ENCODE measurements around the gene GULP1.

Gene GULP1

GRCh38 chr2:188503975-188504374 lies 212.3 kb downstream of the GULP1 start:
- in situ Hi-C loops (cut with HindIII; ENCODE audit: low sequenced_read_pairs): loop anchor here (25.0 kb wide), 1 partner anchor 917 kb away; no protein-coding TSS in a partner anchor
- no peak for TF ChIP-seq CTCF (IDR thresholded peaks at IDR 0.05; ENCODE audit: low read depth, low read length, missing control alignments)
- no peak for DNase-seq (ENCODE audit: low read depth)
- no peak overlapping the region for H3K4me3 ChIP-seq (ENCODE audit: low read depth, low read length)

GRCh38 chr2:188506843-188507242 lies 215.2 kb downstream of the GULP1 start:
- H3K4me3 ChIP-seq (ENCODE audit: low read depth, low read length): no peak overlapping the region
- TF ChIP-seq CTCF (IDR thresholded peaks at IDR 0.05; ENCODE audit: low read depth, low read length, missing control alignments): no peak
- no peak for DNase-seq (ENCODE audit: low read depth)
- in situ Hi-C loops (cut with HindIII; ENCODE audit: low sequenced_read_pairs): loop anchor here (5.0 to 25.0 kb wide), 2 partner anchors 660 to 920 kb away; no protein-coding TSS in a partner anchor

GRCh38 chr2:188511346-188511745 lies 219.7 kb downstream of the GULP1 start:
- DNase-seq (ENCODE audit: low read depth): no peak
- in situ Hi-C loops (cut with HindIII; ENCODE audit: low sequenced_read_pairs): loop anchor here (25.0 kb wide), 1 partner anchor 924 kb away; no protein-coding TSS in a partner anchor
- H3K4me3 ChIP-seq (ENCODE audit: low read depth, low read length): no peak overlapping the region
- TF ChIP-seq CTCF (IDR thresholded peaks at IDR 0.05; ENCODE audit: low read depth, low read length, missing control alignments): no peak

- peak; percentile 60 for DNase-seq (ENCODE audit: low read depth)
- in situ Hi-C loops (cut with HindIII; ENCODE audit: low sequenced_read_pairs): loop anchor here (25.0 kb wide), 1 partner anchor 925 kb away; no protein-coding TSS in a partner anchor
- no peak overlapping the region for H3K4me3 ChIP-seq (ENCODE audit: low read depth, low read length)
- TF ChIP-seq CTCF (IDR thresholded peaks at IDR 0.05; ENCODE audit: low read depth, low read length, missing control alignments): peak; percentile 23
Observed at GRCh38 chr2:188512456-188512855, 220.8 kb downstream of the GULP1 start.

GRCh38 chr2:188515918-188516317 lies 224.2 kb downstream of the GULP1 start:
- no peak for TF ChIP-seq CTCF (IDR thresholded peaks at IDR 0.05; ENCODE audit: low read depth, low read length, missing control alignments)
- no peak for DNase-seq (ENCODE audit: low read depth)
- no peak overlapping the region for H3K4me3 ChIP-seq (ENCODE audit: low read depth, low read length)
- in situ Hi-C loops (cut with HindIII; ENCODE audit: low sequenced_read_pairs): loop anchor here (25.0 kb wide), 1 partner anchor 929 kb away; no protein-coding TSS in a partner anchor

- in situ Hi-C loops (cut with HindIII; ENCODE audit: low sequenced_read_pairs): loop anchor here (25.0 kb wide), 1 partner anchor 930 kb away; no protein-coding TSS in a partner anchor
- H3K4me3 ChIP-seq (ENCODE audit: low read depth, low read length): no peak overlapping the region
- DNase-seq (ENCODE audit: low read depth): no peak
- TF ChIP-seq CTCF (IDR thresholded peaks at IDR 0.05; ENCODE audit: low read depth, low read length, missing control alignments): no peak
Observed at GRCh38 chr2:188517549-188518215, 226.0 kb downstream of the GULP1 start.

Measured in astrocyte of the cerebellum (primary cell).